Measurements from ENCODE around the gene AQP5.
"Not testable (repeated sequence)": the region's sequence is repeated elsewhere in the genome, so short reads cannot be mapped to it uniquely, and the experiment has no call there.

The AQP5 gene

GRCh38 chr12:49982246-49983087 lies 20.8 kb downstream of the AQP5 start:
- Histone ChIP-seq H3K27ac (ENCODE audit: low read length) (no peak overlapping the region), H3K36me3 (ENCODE audit: control insufficient read depth, insufficient read depth, low read length) (0 out of 2 replicates have a peak, but pooled peaks cover 3% of the 10 kb centered on the region), H3K4me1 (ENCODE audit: control insufficient read depth, insufficient read depth, low read length) (peaks cover 2% of the 10 kb centered on the region; the same call in 1 of the 2 replicates), H3K27me3 (ENCODE audit: control insufficient read depth, insufficient read depth, low read length) (no peaks in the 10 kb centered on the region), H3K4me3 (ENCODE audit: low read length) (no peak overlapping the region), H3K9me3 (ENCODE audit: control insufficient read depth, insufficient read depth, low read length) (no peaks in the 10 kb centered on the region)
- WGBS (ENCODE audit: insufficient coverage, insufficient read length): no CpG with 5 or more reads among the region's 7 CpGs
- no peak for DNase-seq (ENCODE audit: low read depth, low spot score)

- Histone ChIP-seq H3K4me3 (ENCODE audit: low read length) (no peak overlapping the region), H3K4me1 (ENCODE audit: control insufficient read depth, insufficient read depth, low read length) (peaks cover 2% of the 10 kb centered on the region; the same call in 1 of the 2 replicates), H3K36me3 (ENCODE audit: control insufficient read depth, insufficient read depth, low read length) (peaks cover 5% of the 10 kb centered on the region; the same call in 1 of the 2 replicates), H3K27ac (ENCODE audit: low read length) (no peak overlapping the region), H3K9me3 (ENCODE audit: control insufficient read depth, insufficient read depth, low read length) (no peaks in the 10 kb centered on the region), H3K27me3 (ENCODE audit: control insufficient read depth, insufficient read depth, low read length) (no peaks in the 10 kb centered on the region)
- DNase-seq (ENCODE audit: low read depth, low spot score): no peak
- no CpG with 5 or more reads among the region's 8 CpGs for WGBS (ENCODE audit: insufficient coverage, insufficient read length)
Observed at GRCh38 chr12:49983892-49984291, 22.2 kb downstream of the AQP5 start.

- H3K27ac ChIP-seq (ENCODE audit: low read length): no peak overlapping the region
- H3K4me3 ChIP-seq (ENCODE audit: low read length): no peak overlapping the region
- H3K27me3 ChIP-seq (ENCODE audit: control insufficient read depth, insufficient read depth, low read length): no peaks in the 10 kb centered on the region
- no peaks in the 10 kb centered on the region for H3K9me3 ChIP-seq (ENCODE audit: control insufficient read depth, insufficient read depth, low read length)
- no peak for DNase-seq (ENCODE audit: low read depth, low spot score)
- H3K36me3 ChIP-seq (ENCODE audit: control insufficient read depth, insufficient read depth, low read length): peaks cover 5% of the 10 kb centered on the region; the same call in 1 of the 2 replicates
- no peaks in the 10 kb centered on the region for H3K4me1 ChIP-seq (ENCODE audit: control insufficient read depth, insufficient read depth, low read length)
- no CpG with 5 or more reads among the region's 9 CpGs for WGBS (ENCODE audit: insufficient coverage, insufficient read length)
Observed at GRCh38 chr12:49984476-49985359, 23.0 kb downstream of the AQP5 start.

- H3K27me3 ChIP-seq (ENCODE audit: control insufficient read depth, insufficient read depth, low read length): no peaks in the 10 kb centered on the region
- no peak overlapping the region for H3K4me3 ChIP-seq (ENCODE audit: low read length)
- no CpG with 5 or more reads among the region's 5 CpGs for WGBS (ENCODE audit: insufficient coverage, insufficient read length)
- no peaks in the 10 kb centered on the region for H3K9me3 ChIP-seq (ENCODE audit: control insufficient read depth, insufficient read depth, low read length)
- no peak overlapping the region for H3K27ac ChIP-seq (ENCODE audit: low read length)
- no peaks in the 10 kb centered on the region for H3K4me1 ChIP-seq (ENCODE audit: control insufficient read depth, insufficient read depth, low read length)
- no peak for DNase-seq (ENCODE audit: low read depth, low spot score)
- H3K36me3 ChIP-seq (ENCODE audit: control insufficient read depth, insufficient read depth, low read length): peaks cover 5% of the 10 kb centered on the region; the same call in 1 of the 2 replicates
Observed at GRCh38 chr12:49985981-49986380, 24.3 kb downstream of the AQP5 start.

GRCh38 chr12:49986476-49986875 lies 24.8 kb downstream of the AQP5 start:
- not testable (repeated sequence) for H3K9me3 ChIP-seq (ENCODE audit: control insufficient read depth, insufficient read depth, low read length); H3K4me1 ChIP-seq (ENCODE audit: control insufficient read depth, insufficient read depth, low read length); DNase-seq (ENCODE audit: low read depth, low spot score); H3K27ac ChIP-seq (ENCODE audit: low read length); H3K4me3 ChIP-seq (ENCODE audit: low read length); H3K36me3 ChIP-seq (ENCODE audit: control insufficient read depth, insufficient read depth, low read length); H3K27me3 ChIP-seq (ENCODE audit: control insufficient read depth, insufficient read depth, low read length)
- WGBS (ENCODE audit: insufficient coverage, insufficient read length): no CpG with 5 or more reads among the region's 3 CpGs

- no peaks in the 10 kb centered on the region for H3K9me3 ChIP-seq (ENCODE audit: control insufficient read depth, insufficient read depth, low read length)
- H3K27ac ChIP-seq (ENCODE audit: low read length): no peak overlapping the region
- H3K4me1 ChIP-seq (ENCODE audit: control insufficient read depth, insufficient read depth, low read length): no peaks in the 10 kb centered on the region
- no peak overlapping the region for H3K4me3 ChIP-seq (ENCODE audit: low read length)
- no peak for DNase-seq (ENCODE audit: low read depth, low spot score)
- H3K36me3 ChIP-seq (ENCODE audit: control insufficient read depth, insufficient read depth, low read length): peaks cover 12% of the 10 kb centered on the region; the same call in 1 of the 2 replicates
- no CpG with 5 or more reads among the region's 4 CpGs for WGBS (ENCODE audit: insufficient coverage, insufficient read length)
- H3K27me3 ChIP-seq (ENCODE audit: control insufficient read depth, insufficient read depth, low read length): no peaks in the 10 kb centered on the region
Observed at GRCh38 chr12:49987625-49988303, 26.1 kb downstream of the AQP5 start.

- not testable (repeated sequence) for DNase-seq (ENCODE audit: low read depth, low spot score); H3K27ac ChIP-seq (ENCODE audit: low read length); H3K9me3 ChIP-seq (ENCODE audit: control insufficient read depth, insufficient read depth, low read length); H3K4me3 ChIP-seq (ENCODE audit: low read length); H3K4me1 ChIP-seq (ENCODE audit: control insufficient read depth, insufficient read depth, low read length); H3K27me3 ChIP-seq (ENCODE audit: control insufficient read depth, insufficient read depth, low read length)
- peaks cover 15% of the 10 kb centered on the region; the same call in 1 of the 2 replicates for H3K36me3 ChIP-seq (ENCODE audit: control insufficient read depth, insufficient read depth, low read length)
- no CpG with 5 or more reads among the region's 2 CpGs for WGBS (ENCODE audit: insufficient coverage, insufficient read length)
Observed at GRCh38 chr12:49989400-49989799, 27.7 kb downstream of the AQP5 start.

- Histone ChIP-seq H3K36me3 (ENCODE audit: control insufficient read depth, insufficient read depth, low read length) (peaks cover 15% of the 10 kb centered on the region; the same call in 1 of the 2 replicates), H3K27ac (ENCODE audit: low read length) (no peak overlapping the region)
Observed at GRCh38 chr12:49990273-49990672, 28.6 kb downstream of the AQP5 start.

GRCh38 chr12:49998453-49998852 lies 36.8 kb downstream of the AQP5 start:
- no peak for DNase-seq (ENCODE audit: low read depth, low spot score)
- no peaks in the 10 kb centered on the region for H3K4me1 ChIP-seq (ENCODE audit: control insufficient read depth, insufficient read depth, low read length)
- peaks cover 7% of the 10 kb centered on the region; the same call in 1 of the 2 replicates for H3K36me3 ChIP-seq (ENCODE audit: control insufficient read depth, insufficient read depth, low read length)
- no peak overlapping the region for H3K27ac ChIP-seq (ENCODE audit: low read length)
- no peaks in the 10 kb centered on the region for H3K9me3 ChIP-seq (ENCODE audit: control insufficient read depth, insufficient read depth, low read length)
- H3K27me3 ChIP-seq (ENCODE audit: control insufficient read depth, insufficient read depth, low read length): no peaks in the 10 kb centered on the region
- no peak overlapping the region for H3K4me3 ChIP-seq (ENCODE audit: low read length)
- no CpG with 5 or more reads among the region's 2 CpGs for WGBS (ENCODE audit: insufficient coverage, insufficient read length)

More at GRCh38 chr12:49990273-49990672, 28.6 kb downstream of the AQP5 start:
- WGBS (ENCODE audit: insufficient coverage, insufficient read length): no CpG with 5 or more reads among the region's 4 CpGs
- no peaks in the 10 kb centered on the region for H3K9me3 ChIP-seq (ENCODE audit: control insufficient read depth, insufficient read depth, low read length)
- DNase-seq (ENCODE audit: low read depth, low spot score): no peak
- no peaks in the 10 kb centered on the region for H3K27me3 ChIP-seq (ENCODE audit: control insufficient read depth, insufficient read depth, low read length)
- no peak overlapping the region for H3K4me3 ChIP-seq (ENCODE audit: low read length)
- no peaks in the 10 kb centered on the region for H3K4me1 ChIP-seq (ENCODE audit: control insufficient read depth, insufficient read depth, low read length)

- H3K4me1 ChIP-seq (ENCODE audit: control insufficient read depth, insufficient read depth, low read length): no peaks in the 10 kb centered on the region
- H3K27ac ChIP-seq (ENCODE audit: low read length): no peak overlapping the region
- peaks cover 12% of the 10 kb centered on the region; the same call in 1 of the 2 replicates for H3K36me3 ChIP-seq (ENCODE audit: control insufficient read depth, insufficient read depth, low read length)
- no peaks in the 10 kb centered on the region for H3K27me3 ChIP-seq (ENCODE audit: control insufficient read depth, insufficient read depth, low read length)
- no peak for DNase-seq (ENCODE audit: low read depth, low spot score)
- no CpG with 5 or more reads among the region's 2 CpGs for WGBS (ENCODE audit: insufficient coverage, insufficient read length)
- no peak overlapping the region for H3K4me3 ChIP-seq (ENCODE audit: low read length)
- H3K9me3 ChIP-seq (ENCODE audit: control insufficient read depth, insufficient read depth, low read length): no peaks in the 10 kb centered on the region
Observed at GRCh38 chr12:50003595-50003994, 41.9 kb downstream of the AQP5 start.

All from iPS DF 6.9 (cell line).